Left kidney (tissue), 2 donors: ENCODE measurements around the gene HOXB2. TPM values are rescaled to one million over a fixed set of nuclear protein-coding genes. Genes with fewer than 3 reads are reported as not detected.
"Not testable (repeated sequence)": the region's sequence is repeated elsewhere in the genome, so short reads cannot be mapped to it uniquely, and the experiment has no call there.

Experiments
- DNase-seq: peaks from one replicate; pipeline ENCODE4 v3.0.0-alpha.2; 2013
- polyA plus RNA-seq: library from polyadenylated mRNA; unstranded; fragments of 120-200 nt; gene quantifications from one replicate; pipeline ENCODE4 v1.2.1, GENCODE V29; 2013; ENCODE audit not compliant: insufficient read length

Gene HOXB2
- polyA plus RNA-seq, 1 donor = 45.4 TPM

- DNase-seq = no peak
These were observed 28.7 kb downstream of the HOXB2 start for GRCh38 chr17:48515925-48516900.

- DNase-seq = no peak
These were observed 30.4 kb downstream of the HOXB2 start for GRCh38 chr17:48514477-48514876.

- DNase-seq = no peak
These were observed 31.0 kb downstream of the HOXB2 start for GRCh38 chr17:48513666-48514455.

- no peak for DNase-seq
These were observed 31.8 kb downstream of the HOXB2 start for GRCh38 chr17:48513097-48513496.

GRCh38 chr17:48510761-48511604, 33.9 kb downstream of the HOXB2 start:
- DNase-seq = no peak

- no peak for DNase-seq
These were observed 34.5 kb downstream of the HOXB2 start for GRCh38 chr17:48510381-48510760.

- not testable (repeated sequence) for DNase-seq
These were observed 35.2 kb downstream of the HOXB2 start for GRCh38 chr17:48509708-48510107.

- no peak for DNase-seq
These were observed 38.7 kb downstream of the HOXB2 start for GRCh38 chr17:48506246-48506645.

GRCh38 chr17:48505788-48506187, 39.1 kb downstream of the HOXB2 start:
- DNase-seq = no peak

- no peak for DNase-seq
These were observed 40.0 kb downstream of the HOXB2 start for GRCh38 chr17:48504953-48505352.

- DNase-seq = no peak
These were observed 41.2 kb downstream of the HOXB2 start for GRCh38 chr17:48503747-48504146.

GRCh38 chr17:48502901-48503300, 42.0 kb downstream of the HOXB2 start:
- DNase-seq = no peak

- DNase-seq = no peak
These were observed 42.6 kb downstream of the HOXB2 start for GRCh38 chr17:48502312-48502711.

- no peak for DNase-seq
These were observed 44.2 kb downstream of the HOXB2 start for GRCh38 chr17:48500435-48501426.

GRCh38 chr17:48499735-48500434, 45.0 kb downstream of the HOXB2 start:
- DNase-seq = no peak

GRCh38 chr17:48499248-48499647, 45.7 kb downstream of the HOXB2 start:
- DNase-seq = no peak

- DNase-seq = no peak
These were observed 46.6 kb downstream of the HOXB2 start for GRCh38 chr17:48498164-48498850.

GRCh38 chr17:48497103-48497502, 47.8 kb downstream of the HOXB2 start:
- DNase-seq = no peak

GRCh38 chr17:48494335-48494734, 50.6 kb downstream of the HOXB2 start:
- DNase-seq = no peak
